H1 (cell line): ENCODE results near the gene MYO18A. TPM values are rescaled to one million over a fixed set of nuclear protein-coding genes. Genes with fewer than 3 reads are reported as not detected.

ENCODE experiments used
- CTCF ChIA-PET: fragments of 300-600 bp; sonication (Branson Sonifier 250); formaldehyde crosslinking; loops from one replicate; lab custom pipeline; 2021; ENCODE audit not compliant: partially characterized antibody; lab: Charles Lee
- POLR2A ChIA-PET: fragments of 300-600 bp; sonication (Branson Sonifier 250); formaldehyde crosslinking; loops from one replicate; lab custom pipeline; 2021; ENCODE audit warnings: inconsistent platforms; ENCODE audit not compliant: partially characterized antibody; lab: Charles Lee
- DNase-seq, 2 experiments: peaks; one replicate each; pipeline versions ENCODE4 v3.0.0 to v3.0.0-alpha.2; 2010 to 2022; ENCODE audit warnings: low spot score in 2 of 2, low read depth in 1 of 2, mixed read lengths in 1 of 2
- FAIRE-seq: peaks from 2 replicates; lab custom pipeline; 2011; peaks lifted over from hg19 to GRCh38; lab: Jason Lieb, UNC
- H2AFZ ChIP-seq: 2 replicates; pipeline ENCODE4 v1.8.1; 2012; ENCODE audit warnings: low read length, inconsistent platforms
- H2AK5ac ChIP-seq: 2 replicates; pipeline ENCODE4 v1.6.1; 2013; ENCODE audit warnings: low read depth, low read length
- H2BK120ac ChIP-seq: replicated peaks from 2 replicates; pipeline ENCODE3; 2013; ENCODE audit warnings: low read depth, low read length, inconsistent platforms
- H2BK12ac ChIP-seq: 2 replicates; pipeline ENCODE4 v1.6.1; 2013; ENCODE audit warnings: low read depth, low read length
- H2BK15ac ChIP-seq: 2 replicates; pipeline ENCODE4 v1.6.1; 2013; ENCODE audit warnings: low read length
- H2BK20ac ChIP-seq: 2 replicates; pipeline ENCODE4 v1.6.1; 2013; ENCODE audit warnings: low read length
- H2BK5ac ChIP-seq: 2 replicates; pipeline ENCODE4 v1.6.1; 2013; ENCODE audit warnings: low read depth, low read length
- H3K14ac ChIP-seq: 2 replicates; pipeline ENCODE4 v1.6.1; 2013; ENCODE audit warnings: inconsistent platforms; ENCODE audit not compliant: insufficient read length
- H3K18ac ChIP-seq: 2 replicates; pipeline ENCODE4 v1.6.1; 2013; ENCODE audit warnings: low read length; ENCODE audit errors: extremely low read depth
- H3K23ac ChIP-seq: 2 replicates; pipeline ENCODE4 v1.6.1; 2013; ENCODE audit warnings: inconsistent platforms; ENCODE audit not compliant: insufficient read length
- H3K23me2 ChIP-seq: 2 replicates; pipeline ENCODE4 v1.6.1; 2013; ENCODE audit warnings: low read depth, low read length
- H3K27ac ChIP-seq: 2 replicates; pipeline ENCODE4 v1.6.1; 2011; ENCODE audit warnings: low read depth, low read length, inconsistent platforms
- H3K27me3 ChIP-seq, 4 experiments: replicated peaks in 1 of 4; 1 replicate in 1 of 4; 2 replicates in 3 of 4; pipeline versions ENCODE4 v1.6.1 to v1.8.1; 2011 to 2013; ENCODE audit warnings: low read length in 3 of 4, mild to moderate bottlenecking in 3 of 4, inconsistent platforms in 2 of 4, mixed read lengths in 2 of 4, moderate library complexity in 1 of 4; ENCODE audit not compliant: control insufficient read depth in 3 of 4, insufficient read depth in 3 of 4; ENCODE audit errors: extremely low read depth in 1 of 4
- H3K36me3 ChIP-seq, 4 experiments: 2 replicates each; pipeline versions ENCODE4 v1.6.1 to v1.8.1; 2011 to 2013; ENCODE audit warnings: mild to moderate bottlenecking in 4 of 4, low read length in 3 of 4, moderate library complexity in 2 of 4, control low read depth in 1 of 4, inconsistent platforms in 1 of 4; ENCODE audit not compliant: insufficient read depth in 4 of 4, control insufficient read depth in 2 of 4
- H3K4ac ChIP-seq: replicated peaks from 2 replicates; pipeline ENCODE3; 2013; ENCODE audit warnings: low read length, low read depth, mixed read lengths, inconsistent platforms; ENCODE audit not compliant: insufficient read length
- H3K4me1 ChIP-seq, 4 experiments: replicated peaks in 1 of 4; 1 replicate in 1 of 4; 2 replicates in 3 of 4; pipeline versions ENCODE4 v1.6.1 to v1.8.1; 2011 to 2013; ENCODE audit warnings: low read length in 3 of 4, inconsistent platforms in 2 of 4, mixed read lengths in 1 of 4; ENCODE audit not compliant: insufficient read depth in 4 of 4, control insufficient read depth in 3 of 4
- H3K4me2 ChIP-seq, 2 experiments: 2 replicates each; pipeline versions ENCODE4 v1.6.1 to v1.8.1; 2011 to 2013; ENCODE audit warnings: low read depth in 2 of 2, low read length in 2 of 2, control low read depth in 1 of 2, inconsistent platforms in 1 of 2, mild to moderate bottlenecking in 1 of 2; ENCODE audit not compliant: insufficient read depth in 1 of 2
- H3K4me3 ChIP-seq, 4 experiments: fragments of 200-600, 300-600 bp in 1 of 4; sonication (generic), shearing (Covaris generic), sonication (Bioruptor Twin) in 1 of 4; 2 replicates each; pipeline versions ENCODE4 v1.5.1 to v1.8.1; 2011 to 2016; ENCODE audit warnings: low read length in 4 of 4, low read depth in 3 of 4, control low read depth in 2 of 4, inconsistent platforms in 2 of 4, mild to moderate bottlenecking in 2 of 4, mixed read lengths in 1 of 4, moderate library complexity in 1 of 4; ENCODE audit not compliant: insufficient read depth in 2 of 4; ENCODE audit errors: extremely low read depth in 1 of 4
- H3K56ac ChIP-seq: replicated peaks from 2 replicates; pipeline ENCODE3; 2013; ENCODE audit warnings: low read depth, mild to moderate bottlenecking, mixed read lengths, low read length, inconsistent platforms; ENCODE audit not compliant: insufficient read length
- H3K79me1 ChIP-seq: 2 replicates; pipeline ENCODE4 v1.6.1; 2013; ENCODE audit warnings: low read depth, low read length, control low read depth
- H3K79me2 ChIP-seq, 2 experiments: 2 replicates each; pipeline versions ENCODE4 v1.6.1 to v1.8.1; 2012 to 2013; ENCODE audit warnings: low read length in 2 of 2, mild to moderate bottlenecking in 2 of 2, inconsistent platforms in 1 of 2; ENCODE audit not compliant: insufficient read depth in 2 of 2, control insufficient read depth in 1 of 2
- H3K9ac ChIP-seq, 4 experiments: replicated peaks in 1 of 4; 1 replicate in 1 of 4; 2 replicates in 3 of 4; pipeline versions ENCODE4 v1.6.1 to v1.8.1; 2011 to 2013; ENCODE audit warnings: low read depth in 3 of 4, low read length in 3 of 4, control low read depth in 2 of 4, mild to moderate bottlenecking in 2 of 4, moderate library complexity in 2 of 4, inconsistent platforms in 1 of 4; ENCODE audit errors: extremely low read depth in 1 of 4
- H3K9me3 ChIP-seq, 2 experiments: 2 replicates each; pipeline versions ENCODE4 v1.6.1 to v1.8.1; 2012 to 2013; ENCODE audit warnings: mild to moderate bottlenecking in 2 of 2, moderate library complexity in 2 of 2, control low read depth in 1 of 2, inconsistent platforms in 1 of 2, low read depth in 1 of 2, low read length in 1 of 2, mixed read lengths in 1 of 2; ENCODE audit not compliant: insufficient read depth in 2 of 2
- H4K20me1 ChIP-seq, 2 experiments: replicated peaks in 1 of 2; 2 replicates each; pipeline versions ENCODE3 to v1.8.1; 2011 to 2013; ENCODE audit warnings: inconsistent platforms in 2 of 2, low read length in 2 of 2, mild to moderate bottlenecking in 1 of 2; ENCODE audit not compliant: insufficient read depth in 2 of 2, control insufficient read depth in 1 of 2
- H4K5ac ChIP-seq: 2 replicates; pipeline ENCODE4 v1.6.1; 2013; ENCODE audit warnings: low read length, low read depth, mixed read lengths, inconsistent platforms; ENCODE audit not compliant: insufficient read length
- H4K8ac ChIP-seq: 2 replicates; pipeline ENCODE4 v1.8.0; 2013; ENCODE audit warnings: mild to moderate bottlenecking, moderate library complexity, low read length, inconsistent platforms; ENCODE audit not compliant: insufficient read depth; ENCODE audit errors: extremely low read depth
- H4K91ac ChIP-seq: replicated peaks from 2 replicates; pipeline ENCODE3; 2013; ENCODE audit warnings: low read length, mixed read lengths, inconsistent platforms; ENCODE audit not compliant: insufficient read length
- ATF2 ChIP-seq: IDR thresholded peaks from 2 replicates; pipeline ENCODE4 v1.6.1; 2012; ENCODE audit warnings: low read length, inconsistent platforms
- KDM4A ChIP-seq: IDR thresholded peaks from one replicate; pipeline ENCODE4 v1.7.1; 2012; ENCODE audit warnings: low read depth, mild to moderate bottlenecking, moderate library complexity, low read length, inconsistent platforms; ENCODE audit not compliant: severe bottlenecking
- POU5F1 ChIP-seq: IDR thresholded peaks from 2 replicates; pipeline ENCODE4 v1.6.1; 2011; ENCODE audit warnings: low read depth, mild to moderate bottlenecking, low read length, moderate library complexity
- RFX5 ChIP-seq: IDR thresholded peaks from 2 replicates; pipeline ENCODE4 v1.6.1; 2011; ENCODE audit warnings: low read depth, low read length, improper control_type of control experiment, borderline replicate concordance
- RXRA ChIP-seq: IDR thresholded peaks from 2 replicates; pipeline ENCODE4 v1.6.1; 2011; ENCODE audit warnings: low read depth, mild to moderate bottlenecking, low read length, moderate library complexity; ENCODE audit not compliant: insufficient read depth
- SIRT6 ChIP-seq: IDR thresholded peaks from one replicate; pipeline ENCODE4 v1.7.1; 2012; ENCODE audit warnings: low read length, inconsistent platforms
- SP1 ChIP-seq: IDR thresholded peaks from 2 replicates; pipeline ENCODE4 v1.6.1; 2011; ENCODE audit warnings: low read depth, low read length
- WGBS, 2 experiments: shearing (Covaris generic) in 1 of 2; methylation state at CpG; one replicate each; pipeline versions ENCODE4 v1.1.6 to v1.1.7; 2013 to 2015; ENCODE audit warnings: low lambda C conversion rate in 2 of 2, mixed read lengths in 2 of 2, inconsistent platforms in 1 of 2, low coverage in 1 of 2, missing lambda C conversion rate in 1 of 2; ENCODE audit not compliant: insufficient replicate concordance in 2 of 2, insufficient coverage in 1 of 2, insufficient read length in 1 of 2; ENCODE audit errors: extremely low coverage in 1 of 2, missing lambda C conversion rate in 1 of 2; 5-methylcytosine and 5-hydroxymethylcytosine counted together
- polyA plus RNA-seq, 7 experiments: library from polyadenylated mRNA; depleted of rRNA in 3 of 7; stranded (reverse) in 5 of 7; unstranded in 2 of 7; fragments of >200 nt in 5 of 7; fragments of 200-250 nt in 2 of 7; gene quantifications; 1 replicate in 5 of 7; 2 replicates in 1 of 7; 4 replicates in 1 of 7; pipeline versions ENCODE4 v1.2.1 to v1.2.3, GENCODE V29; 2011 to 2013; ENCODE audit warnings: missing spikeins in 2 of 7, mixed read lengths in 2 of 7
- total RNA-seq: library from RNA; stranded (reverse); fragmentation: NEBNext Ultra II Directional; extraction: Animal tissue kit (Norgen Biotek cat#: 25700); gene quantifications from 2 replicates; pipeline ENCODE4 v1.2.1, GENCODE V29; 2021
- TF ChIP-seq, protein P1 (sequence below), 3 experiments: IDR thresholded peaks; 1 replicate in 2 of 3; 2 replicates in 1 of 3; pipeline versions ENCODE4 v1.5.1 to v1.6.1; 2011; ENCODE audit warnings: low read length in 3 of 3, mild to moderate bottlenecking in 3 of 3, inconsistent platforms in 2 of 3, low read depth in 1 of 3, moderate library complexity in 1 of 3; ENCODE audit not compliant: insufficient read depth in 1 of 3; ENCODE audit errors: control extremely low read depth in 1 of 3
- TF ChIP-seq, protein P2 (sequence below): IDR thresholded peaks from 2 replicates; pipeline ENCODE4 v1.6.1; 2012; ENCODE audit warnings: inconsistent platforms

MYO18A gene
- total and polyA plus RNA-seq, 2 of the 8 experiments (the other 6 are each of a cell fraction or from before 2014, with no cell fraction given): 7.6 to 43.8 TPM

DNA sequence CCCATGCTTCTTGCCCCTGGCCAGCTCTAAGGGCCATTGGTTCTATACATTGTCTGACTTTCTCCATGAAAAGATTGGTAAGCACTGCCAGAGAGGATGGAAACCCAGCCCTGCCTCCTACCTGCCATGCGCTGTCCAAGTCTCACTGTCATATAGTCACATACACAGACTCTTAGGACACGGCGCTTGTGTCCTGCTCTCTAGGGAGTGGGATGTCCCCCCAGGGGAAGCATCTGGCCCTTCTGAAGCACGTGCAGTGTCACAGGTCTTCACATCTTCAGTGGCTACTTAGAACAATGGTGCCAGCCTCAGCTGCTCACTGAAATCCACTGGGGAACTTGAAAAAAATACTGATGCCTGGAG, 38.7 kb downstream of the MYO18A start:
- no peak overlapping the region for H3K9ac ChIP-seq
- H3K18ac ChIP-seq: no peak overlapping the region
- H4K8ac ChIP-seq: no peak overlapping the region
- H2BK15ac ChIP-seq: no peak overlapping the region
- H3K4ac ChIP-seq: no peak overlapping the region
- H3K9me3 ChIP-seq: no peaks in the 10 kb centered on the region
- H3K14ac ChIP-seq: no peak overlapping the region
- no peak overlapping the region for H2AFZ ChIP-seq
- H3K4me2 ChIP-seq: no peak overlapping the region
- H3K4me1 ChIP-seq: peaks cover 8 to 30% (median 18%) of the 10 kb centered on the region in 4 experiments
- H4K20me1 ChIP-seq: peaks cover 0 to 15% of the 10 kb centered on the region in 2 experiments
- 0 out of 4 replicates have a peak, but pooled peaks cover 0 to 3% of the 10 kb centered on the region in 2 experiments for H3K79me2 ChIP-seq
- no peak overlapping the region for H3K4me3 ChIP-seq
- no peak overlapping the region for H3K56ac ChIP-seq
- no peak for DNase-seq
- no peak overlapping the region for H4K5ac ChIP-seq
- H2BK5ac ChIP-seq: no peak overlapping the region
- peaks cover 2% of the 10 kb centered on the region; the same call in 1 of the 2 replicates for H3K79me1 ChIP-seq
- H2BK12ac ChIP-seq: no peak overlapping the region
- 0 out of 2 replicates have a peak, but pooled peaks cover 2% of the 10 kb centered on the region for H3K23me2 ChIP-seq
- no peak overlapping the region for H3K23ac ChIP-seq
- 84% methylated on average over 4 of the region's 4 CpGs; no CpG with 5 or more reads in 1 of the 2 experiments for WGBS, 2 experiments
- FAIRE-seq: no peak
- no peak overlapping the region for H2BK120ac ChIP-seq
- H2AK5ac ChIP-seq: no peak overlapping the region
- no peaks in the 10 kb centered on the region for H3K27me3 ChIP-seq
- no peaks in the 10 kb centered on the region for H3K36me3 ChIP-seq
- no peak overlapping the region for H2BK20ac ChIP-seq
- CTCF ChIA-PET: interaction anchor here (0.6 to 34.4 kb wide), 10 partner anchors 13 to 491 kb away, joined by 3 to 731 read pairs (median 5); partner anchors contain the start of gene MYO18A
- POLR2A ChIA-PET: interaction anchor here (0.7 to 1.2 kb wide), 3 partner anchors 9 to 256 kb away, joined by 3 to 8 read pairs (median 3); partner anchors contain the start of gene NUFIP2
- no peak overlapping the region for H4K91ac ChIP-seq
- no peak overlapping the region for H3K27ac ChIP-seq
- TF ChIP-seq SP1 (no peak), SIRT6 (no peak), RFX5 (no peak), RXRA (no peak), ATF2 (no peak), POU5F1 (no peak), KDM4A (no peak)
- TF ChIP-seq, protein P1, sequence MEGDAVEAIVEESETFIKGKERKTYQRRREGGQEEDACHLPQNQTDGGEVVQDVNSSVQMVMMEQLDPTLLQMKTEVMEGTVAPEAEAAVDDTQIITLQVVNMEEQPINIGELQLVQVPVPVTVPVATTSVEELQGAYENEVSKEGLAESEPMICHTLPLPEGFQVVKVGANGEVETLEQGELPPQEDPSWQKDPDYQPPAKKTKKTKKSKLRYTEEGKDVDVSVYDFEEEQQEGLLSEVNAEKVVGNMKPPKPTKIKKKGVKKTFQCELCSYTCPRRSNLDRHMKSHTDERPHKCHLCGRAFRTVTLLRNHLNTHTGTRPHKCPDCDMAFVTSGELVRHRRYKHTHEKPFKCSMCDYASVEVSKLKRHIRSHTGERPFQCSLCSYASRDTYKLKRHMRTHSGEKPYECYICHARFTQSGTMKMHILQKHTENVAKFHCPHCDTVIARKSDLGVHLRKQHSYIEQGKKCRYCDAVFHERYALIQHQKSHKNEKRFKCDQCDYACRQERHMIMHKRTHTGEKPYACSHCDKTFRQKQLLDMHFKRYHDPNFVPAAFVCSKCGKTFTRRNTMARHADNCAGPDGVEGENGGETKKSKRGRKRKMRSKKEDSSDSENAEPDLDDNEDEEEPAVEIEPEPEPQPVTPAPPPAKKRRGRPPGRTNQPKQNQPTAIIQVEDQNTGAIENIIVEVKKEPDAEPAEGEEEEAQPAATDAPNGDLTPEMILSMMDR (IDR thresholded peaks at IDR 0.05; ENCODE audit: control extremely low read depth in 1 of 3, insufficient read depth in 1 of 3, low read depth in 1 of 3, low read length in 3 of 3): no peak
- TF ChIP-seq, protein P2, sequence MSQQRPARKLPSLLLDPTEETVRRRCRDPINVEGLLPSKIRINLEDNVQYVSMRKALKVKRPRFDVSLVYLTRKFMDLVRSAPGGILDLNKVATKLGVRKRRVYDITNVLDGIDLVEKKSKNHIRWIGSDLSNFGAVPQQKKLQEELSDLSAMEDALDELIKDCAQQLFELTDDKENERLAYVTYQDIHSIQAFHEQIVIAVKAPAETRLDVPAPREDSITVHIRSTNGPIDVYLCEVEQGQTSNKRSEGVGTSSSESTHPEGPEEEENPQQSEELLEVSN: no peak
